WTC11 (cell line): ENCODE results near the gene CRTC2. TPM values are rescaled to one million over a fixed set of nuclear protein-coding genes. Genes with fewer than 3 reads are reported as not detected.

Experiments
- ATAC-seq: fragments of 200-7000 bp; cut with Tn5 transposase; 2 replicates; pipeline ENCODE4 v1.10.0; 2021; ENCODE audit warnings: mild to moderate bottlenecking, moderate library complexity
- CTCF ChIA-PET: fragments of 300-600 bp; sonication (Branson Sonifier 250); formaldehyde crosslinking; loops from one replicate; lab custom pipeline; 2021; ENCODE audit warnings: antibody characterized with exemption; lab: Charles Lee
- POLR2A ChIA-PET: fragments of 350-600 bp; sonication (Branson Sonifier 250); formaldehyde crosslinking; loops from one replicate; lab custom pipeline; 2021; ENCODE audit warnings: antibody characterized with exemption; lab: Charles Lee
- DNase-seq: peaks from one replicate; pipeline ENCODE4 v3.0.0; 2021; ENCODE audit warnings: low spot score
- H3K27ac Mint-ChIP-seq: 2 replicates; pipeline ENCODE4 v1.8.0; 2021; ENCODE audit warnings: mixed read lengths
- H3K27me3 Mint-ChIP-seq: 2 replicates; pipeline ENCODE4 v1.8.0; 2021; ENCODE audit warnings: low read depth, mild to moderate bottlenecking, moderate library complexity, mixed read lengths
- H3K36me3 Mint-ChIP-seq: 2 replicates; pipeline ENCODE4 v1.8.0; 2021; ENCODE audit warnings: mixed read lengths
- H3K4me1 Mint-ChIP-seq: 2 replicates; pipeline ENCODE4 v1.8.0; 2022; ENCODE audit warnings: mixed read lengths
- H3K4me3 Mint-ChIP-seq: 2 replicates; pipeline ENCODE4 v1.8.0; 2021; ENCODE audit warnings: mild to moderate bottlenecking, moderate library complexity, mixed read lengths
- H3K9me3 Mint-ChIP-seq: 2 replicates; pipeline ENCODE4 v1.8.0; 2021; ENCODE audit warnings: mixed read lengths
- AFF4 ChIP-seq: sonication (generic); formaldehyde crosslinking; IDR thresholded peaks from 2 replicates; pipeline ENCODE4 v1.8.1; 2023; ENCODE audit warnings: mild to moderate bottlenecking, missing genetic modification reagents, borderline replicate concordance
- CREM ChIP-seq: sonication (generic); formaldehyde crosslinking; IDR thresholded peaks from 2 replicates; pipeline ENCODE4 v1.8.1; 2022; ENCODE audit warnings: mild to moderate bottlenecking, missing genetic modification reagents, moderate library complexity
- IRF1 ChIP-seq: sonication (generic); formaldehyde crosslinking; IDR thresholded peaks from 2 replicates; pipeline ENCODE4 v1.8.0; 2023; ENCODE audit warnings: missing genetic modification reagents
- JUN ChIP-seq: sonication (generic); formaldehyde crosslinking; IDR thresholded peaks from 2 replicates; pipeline ENCODE4 v1.8.0; 2023; ENCODE audit warnings: mild to moderate bottlenecking, missing genetic modification reagents
- NFE2L1 ChIP-seq: sonication (generic); formaldehyde crosslinking; IDR thresholded peaks from 2 replicates; pipeline ENCODE4 v1.8.1; 2023; ENCODE audit warnings: missing genetic modification reagents
- SP1 ChIP-seq: sonication (generic); formaldehyde crosslinking; conservative IDR thresholded peaks from 2 replicates; pipeline ENCODE4 v1.8.1; 2022; ENCODE audit warnings: missing genetic modification reagents
- TP53 ChIP-seq: sonication (generic); formaldehyde crosslinking; IDR thresholded peaks from 2 replicates; pipeline ENCODE4 v1.8.1; 2023; ENCODE audit warnings: mild to moderate bottlenecking, missing genetic modification reagents
- ZNF219 ChIP-seq: sonication (generic); formaldehyde crosslinking; IDR thresholded peaks from 2 replicates; pipeline ENCODE4 v1.8.0; 2023; ENCODE audit warnings: missing genetic modification reagents, mild to moderate bottlenecking, borderline replicate concordance
- ZNF232 ChIP-seq: sonication (generic); formaldehyde crosslinking; IDR thresholded peaks from 2 replicates; pipeline ENCODE4 v1.8.0; 2022; ENCODE audit warnings: mild to moderate bottlenecking, missing genetic modification reagents
- ZNF423 ChIP-seq: fragments of 250-450 bp; sonication (Bioruptor Pico); IDR thresholded peaks from 2 replicates; pipeline ENCODE4 v2.1.2; 2022; ENCODE audit warnings: mild to moderate bottlenecking, moderate library complexity
- total RNA-seq: library from RNA; stranded (reverse); gene quantifications from 3 replicates; pipeline ENCODE4 v1.2.3, GENCODE V29; 2021
- TF ChIP-seq, protein P1 (sequence below): sonication (generic); formaldehyde crosslinking; IDR thresholded peaks from 2 replicates; pipeline ENCODE4 v1.8.1; 2023; ENCODE audit warnings: mild to moderate bottlenecking, missing genetic modification reagents
- TF ChIP-seq, protein P2 (sequence below): sonication (generic); formaldehyde crosslinking; IDR thresholded peaks from 2 replicates; pipeline ENCODE4 v1.8.0; 2022; ENCODE audit warnings: mild to moderate bottlenecking, missing genetic modification reagents
- TF ChIP-seq, protein P3 (sequence below): sonication (generic); formaldehyde crosslinking; IDR thresholded peaks from 2 replicates; pipeline ENCODE4 v1.8.0; 2022; ENCODE audit warnings: mild to moderate bottlenecking, missing genetic modification reagents
- TF ChIP-seq, protein P4 (sequence below): sonication (generic); formaldehyde crosslinking; IDR thresholded peaks from 2 replicates; pipeline ENCODE4 v1.8.0; 2022; ENCODE audit warnings: mild to moderate bottlenecking, missing genetic modification reagents
- TF ChIP-seq, protein P5 (sequence below): fragments of 250-450 bp; sonication (Bioruptor Pico); IDR thresholded peaks from 2 replicates; pipeline ENCODE4 v1.9.0; 2021; ENCODE audit warnings: mild to moderate bottlenecking

Gene CRTC2
- total RNA-seq, 1 experiment from 2014 or later = 43.7 TPM

GRCh38 chr1:153945795-153946621 is 12.4 kb downstream of the CRTC2 start (continued):
- 0 out of 2 replicates have a peak, but pooled peaks have one; percentile 57 for TF ChIP-seq AFF4 (CRISPR knock-in tag)
- TF ChIP-seq ZNF232 = no peak
- TF ChIP-seq, protein P1, sequence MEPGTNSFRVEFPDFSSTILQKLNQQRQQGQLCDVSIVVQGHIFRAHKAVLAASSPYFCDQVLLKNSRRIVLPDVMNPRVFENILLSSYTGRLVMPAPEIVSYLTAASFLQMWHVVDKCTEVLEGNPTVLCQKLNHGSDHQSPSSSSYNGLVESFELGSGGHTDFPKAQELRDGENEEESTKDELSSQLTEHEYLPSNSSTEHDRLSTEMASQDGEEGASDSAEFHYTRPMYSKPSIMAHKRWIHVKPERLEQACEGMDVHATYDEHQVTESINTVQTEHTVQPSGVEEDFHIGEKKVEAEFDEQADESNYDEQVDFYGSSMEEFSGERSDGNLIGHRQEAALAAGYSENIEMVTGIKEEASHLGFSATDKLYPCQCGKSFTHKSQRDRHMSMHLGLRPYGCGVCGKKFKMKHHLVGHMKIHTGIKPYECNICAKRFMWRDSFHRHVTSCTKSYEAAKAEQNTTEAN = 0 out of 2 replicates have a peak, but pooled peaks have one; percentile 22
- TF ChIP-seq, protein P2, sequence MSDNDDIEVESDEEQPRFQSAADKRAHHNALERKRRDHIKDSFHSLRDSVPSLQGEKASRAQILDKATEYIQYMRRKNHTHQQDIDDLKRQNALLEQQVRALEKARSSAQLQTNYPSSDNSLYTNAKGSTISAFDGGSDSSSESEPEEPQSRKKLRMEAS (CRISPR knock-in tag) = peak; percentile 47; the same call in 1 of the 2 replicates
- TF ChIP-seq, protein P3, sequence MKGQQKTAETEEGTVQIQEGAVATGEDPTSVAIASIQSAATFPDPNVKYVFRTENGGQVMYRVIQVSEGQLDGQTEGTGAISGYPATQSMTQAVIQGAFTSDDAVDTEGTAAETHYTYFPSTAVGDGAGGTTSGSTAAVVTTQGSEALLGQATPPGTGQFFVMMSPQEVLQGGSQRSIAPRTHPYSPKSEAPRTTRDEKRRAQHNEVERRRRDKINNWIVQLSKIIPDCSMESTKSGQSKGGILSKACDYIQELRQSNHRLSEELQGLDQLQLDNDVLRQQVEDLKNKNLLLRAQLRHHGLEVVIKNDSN = peak; percentile 64; the same call in 1 of the 2 replicates
- 0 out of 2 replicates have a peak, but pooled peaks have one; percentile 31 for TF ChIP-seq JUN (CRISPR knock-in tag)
- TF ChIP-seq SP1 = no peak
- TF ChIP-seq CREM (CRISPR knock-in tag) = no peak
- TF ChIP-seq, protein P4, sequence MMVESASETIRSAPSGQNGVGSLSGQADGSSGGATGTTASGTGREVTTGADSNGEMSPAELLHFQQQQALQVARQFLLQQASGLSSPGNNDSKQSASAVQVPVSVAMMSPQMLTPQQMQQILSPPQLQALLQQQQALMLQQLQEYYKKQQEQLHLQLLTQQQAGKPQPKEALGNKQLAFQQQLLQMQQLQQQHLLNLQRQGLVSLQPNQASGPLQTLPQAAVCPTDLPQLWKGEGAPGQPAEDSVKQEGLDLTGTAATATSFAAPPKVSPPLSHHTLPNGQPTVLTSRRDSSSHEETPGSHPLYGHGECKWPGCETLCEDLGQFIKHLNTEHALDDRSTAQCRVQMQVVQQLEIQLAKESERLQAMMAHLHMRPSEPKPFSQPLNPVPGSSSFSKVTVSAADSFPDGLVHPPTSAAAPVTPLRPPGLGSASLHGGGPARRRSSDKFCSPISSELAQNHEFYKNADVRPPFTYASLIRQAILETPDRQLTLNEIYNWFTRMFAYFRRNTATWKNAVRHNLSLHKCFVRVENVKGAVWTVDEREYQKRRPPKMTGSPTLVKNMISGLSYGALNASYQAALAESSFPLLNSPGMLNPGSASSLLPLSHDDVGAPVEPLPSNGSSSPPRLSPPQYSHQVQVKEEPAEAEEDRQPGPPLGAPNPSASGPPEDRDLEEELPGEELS = 0 out of 2 replicates have a peak, but pooled peaks have one; percentile 25
- peak; percentile 34; the same call in 1 of the 2 replicates for TF ChIP-seq TP53 (CRISPR knock-in tag)
- TF ChIP-seq ZNF219 (CRISPR knock-in tag) = 0 out of 2 replicates have a peak, but pooled peaks have one; percentile 61
- TF ChIP-seq IRF1 (CRISPR knock-in tag) = 0 out of 2 replicates have a peak, but pooled peaks have one; percentile 66
- no peak for TF ChIP-seq ZNF423

DNA sequence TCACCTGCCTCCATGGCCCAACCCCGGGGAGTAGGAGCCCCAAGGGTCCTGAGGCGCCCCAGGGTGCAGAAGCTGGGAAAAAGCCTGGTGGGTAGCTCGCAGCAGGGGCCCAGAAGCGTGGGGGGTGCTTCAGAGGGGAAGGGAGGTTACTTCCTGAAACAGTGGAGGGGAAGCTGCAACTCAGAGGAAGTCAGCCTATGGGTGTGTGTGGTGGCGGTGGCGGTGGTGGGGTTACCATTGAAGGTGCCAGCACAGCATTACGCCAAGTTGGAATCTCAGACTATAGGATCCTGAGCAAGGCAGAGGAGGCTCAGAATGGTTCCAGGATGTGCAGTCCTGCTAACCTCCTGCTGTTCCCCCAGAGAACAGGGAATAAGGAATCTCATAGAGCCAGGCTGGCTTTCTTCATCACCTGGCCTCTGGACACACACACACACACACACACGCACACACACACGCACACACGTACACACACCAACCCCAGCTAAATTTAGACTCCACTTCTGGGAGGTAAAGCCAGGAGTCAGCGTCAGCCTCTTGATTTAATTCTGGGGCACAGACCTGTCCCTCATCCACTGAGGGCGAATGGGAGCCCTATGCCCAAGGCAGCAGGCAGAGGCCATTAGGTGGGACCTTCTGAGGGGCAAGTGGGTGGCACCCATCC is 13.1 kb downstream of the CRTC2 start:
- Mint-ChIP-seq H3K9me3 (no peaks in the 10 kb centered on the region), H3K4me3 (peak overlapping the region; percentile 81), H3K27ac (no peak overlapping the region), H3K4me1 (peaks cover 13% of the 10 kb centered on the region), H3K27me3 (no peaks in the 10 kb centered on the region), H3K36me3 (peaks cover 21% of the 10 kb centered on the region)
- ChIA-PET CTCF (interaction anchor here (1.0 to 2.8 kb wide), 6 partner anchors 10 to 311 kb away, joined by 3 to 27 read pairs (median 15); partner anchors contain the start of genes CHTOP, JTB and SLC39A1), POLR2A (interaction anchor here (0.5 to 2.3 kb wide), 6 partner anchors 10 to 41 kb away, joined by 3 to 21 read pairs (median 4); partner anchors contain the start of genes CREB3L4, RAB13 and SLC39A1)
- TF ChIP-seq NFE2L1 (CRISPR knock-in tag) = 0 out of 2 replicates have a peak, but pooled peaks have one; percentile 8
- TF ChIP-seq TP53 (CRISPR knock-in tag) = no peak
- TF ChIP-seq, protein P5, sequence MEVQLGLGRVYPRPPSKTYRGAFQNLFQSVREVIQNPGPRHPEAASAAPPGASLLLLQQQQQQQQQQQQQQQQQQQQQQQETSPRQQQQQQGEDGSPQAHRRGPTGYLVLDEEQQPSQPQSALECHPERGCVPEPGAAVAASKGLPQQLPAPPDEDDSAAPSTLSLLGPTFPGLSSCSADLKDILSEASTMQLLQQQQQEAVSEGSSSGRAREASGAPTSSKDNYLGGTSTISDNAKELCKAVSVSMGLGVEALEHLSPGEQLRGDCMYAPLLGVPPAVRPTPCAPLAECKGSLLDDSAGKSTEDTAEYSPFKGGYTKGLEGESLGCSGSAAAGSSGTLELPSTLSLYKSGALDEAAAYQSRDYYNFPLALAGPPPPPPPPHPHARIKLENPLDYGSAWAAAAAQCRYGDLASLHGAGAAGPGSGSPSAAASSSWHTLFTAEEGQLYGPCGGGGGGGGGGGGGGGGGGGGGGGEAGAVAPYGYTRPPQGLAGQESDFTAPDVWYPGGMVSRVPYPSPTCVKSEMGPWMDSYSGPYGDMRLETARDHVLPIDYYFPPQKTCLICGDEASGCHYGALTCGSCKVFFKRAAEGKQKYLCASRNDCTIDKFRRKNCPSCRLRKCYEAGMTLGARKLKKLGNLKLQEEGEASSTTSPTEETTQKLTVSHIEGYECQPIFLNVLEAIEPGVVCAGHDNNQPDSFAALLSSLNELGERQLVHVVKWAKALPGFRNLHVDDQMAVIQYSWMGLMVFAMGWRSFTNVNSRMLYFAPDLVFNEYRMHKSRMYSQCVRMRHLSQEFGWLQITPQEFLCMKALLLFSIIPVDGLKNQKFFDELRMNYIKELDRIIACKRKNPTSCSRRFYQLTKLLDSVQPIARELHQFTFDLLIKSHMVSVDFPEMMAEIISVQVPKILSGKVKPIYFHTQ (CRISPR knock-in tag) = no peak
- no peak for ATAC-seq
- no peak for DNase-seq
